BLaER1 treated with 17β-estradiol and CSF1 and Interleukin-3, amounts not matched to agents 10 nM and 100 nM (cell line): ENCODE data around the gene FNTB.
A peak's percentile ranks its signal among the peaks of the same experiment; 100 is the strongest.

Experiments
- H3K27ac ChIP-seq, 11 experiments: shearing (Covaris generic); formaldehyde crosslinking; 2 replicates each; pipeline ENCODE4 v1.8.1; 2022
- H3K27me3 ChIP-seq, 11 experiments: shearing (Covaris generic); formaldehyde crosslinking; 2 replicates each; pipeline ENCODE4 v1.8.1; 2022
- H3K36me3 ChIP-seq, 11 experiments: shearing (Covaris generic); formaldehyde crosslinking; 2 replicates each; pipeline ENCODE4 v1.8.1; 2022
- H3K4me1 ChIP-seq, 10 experiments: shearing (Covaris generic); formaldehyde crosslinking; 2 replicates each; pipeline ENCODE4 v1.8.1; 2022
- H3K4me2 ChIP-seq, 11 experiments: shearing (Covaris generic); formaldehyde crosslinking; 2 replicates each; pipeline ENCODE4 v1.8.1; 2022
- H3K4me3 ChIP-seq, 10 experiments: shearing (Covaris generic); formaldehyde crosslinking; 2 replicates each; pipeline ENCODE4 v1.8.1; 2022
- H3K9ac ChIP-seq, 11 experiments: shearing (Covaris generic); formaldehyde crosslinking; 2 replicates each; pipeline ENCODE4 v1.8.1; 2022
- H3K9me3 ChIP-seq, 11 experiments: shearing (Covaris generic); formaldehyde crosslinking; replicated peaks in 1 of 11; 2 replicates each; pipeline ENCODE4 v1.8.1; 2022
- H4K20me1 ChIP-seq, 11 experiments: shearing (Covaris generic); formaldehyde crosslinking; 2 replicates each; pipeline ENCODE4 v1.8.1; 2022
- Cebpa-rat ChIP-seq, 11 experiments: shearing (Covaris generic); IDR thresholded peaks; 2 replicates each; pipeline ENCODE4 v1.8.1; 2022

FNTB gene

DNA sequence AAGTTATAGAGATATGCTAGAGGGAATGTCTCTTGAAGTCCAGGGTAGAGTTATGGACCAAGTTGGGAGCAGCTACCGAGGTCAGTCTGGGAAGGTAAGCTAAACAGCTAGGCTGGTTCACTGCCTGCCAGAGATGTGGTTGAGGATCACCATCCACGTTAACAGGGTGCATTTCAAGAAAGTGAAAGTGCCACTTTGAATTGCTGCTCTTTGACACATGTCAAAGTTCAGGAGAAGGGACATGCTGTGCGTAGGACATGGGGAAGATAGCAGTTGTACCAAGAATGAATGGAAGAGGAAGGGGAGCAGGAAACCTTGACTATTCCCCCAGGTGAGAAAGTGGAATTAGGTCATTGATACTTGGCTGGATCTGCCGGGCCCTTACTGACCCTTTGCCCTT lies 66.1 kb downstream of the FNTB start:
- peaks cover 0 to 16% (median 0%) of the 10 kb centered on the region in 11 experiments; a peak in 1 of 22 replicates for H4K20me1 ChIP-seq
- H3K4me3 ChIP-seq = no peak overlapping the region
- no peaks in the 10 kb centered on the region for H3K9me3 ChIP-seq
- no peak for TF ChIP-seq Cebpa-rat (IDR thresholded peaks at IDR 0.05)
- H3K27me3 ChIP-seq = no peaks in the 10 kb centered on the region
- H3K36me3 ChIP-seq = peaks cover 9 to 46% (median 28%) of the 10 kb centered on the region in 11 experiments; a peak in 19 of 22 replicates
- peak overlapping the region in 1 of 11 experiments; percentile 99; a peak in 1 of 22 replicates for H3K4me2 ChIP-seq
- H3K9ac ChIP-seq = no peak overlapping the region
- H3K27ac ChIP-seq = 0 out of 22 replicates have a peak overlapping the region, but pooled peaks of 1 of the 11 experiments have one; percentile 17
- peaks cover 29 to 52% (median 47%) of the 10 kb centered on the region in 10 experiments for H3K4me1 ChIP-seq

DNA sequence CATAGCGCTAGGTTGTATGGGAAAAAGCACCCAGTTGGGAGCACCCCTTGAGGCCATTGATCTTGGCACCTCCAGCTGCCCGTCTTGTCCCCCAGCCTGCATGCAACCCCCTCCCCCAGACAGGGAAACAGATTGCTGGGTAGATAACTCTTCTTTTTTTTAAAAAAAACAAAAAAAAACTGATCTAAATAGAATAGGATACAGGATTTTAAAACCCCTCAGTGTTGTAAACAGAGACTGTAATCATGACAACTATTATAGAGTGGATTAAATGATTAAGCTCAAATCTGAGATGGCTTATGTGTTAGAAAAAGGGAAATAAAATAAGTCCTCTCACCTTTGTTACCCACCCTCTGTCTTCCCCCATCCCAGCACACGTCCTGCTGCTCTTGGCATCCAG lies 66.8 kb downstream of the FNTB start:
- H3K4me2 ChIP-seq = peak overlapping the region in 6 of 11 experiments; percentile 66 to 99 (median 88); a peak in 5 of 22 replicates
- H3K27me3 ChIP-seq = no peaks in the 10 kb centered on the region
- peaks cover 7 to 44% (median 24%) of the 10 kb centered on the region in 11 experiments; a peak in 21 of 22 replicates for H3K36me3 ChIP-seq
- H3K9me3 ChIP-seq = no peaks in the 10 kb centered on the region
- no peak for TF ChIP-seq Cebpa-rat (IDR thresholded peaks at IDR 0.05)
- H3K27ac ChIP-seq = peak overlapping the region in 6 of 11 experiments; percentile 47 to 68 (median 54); a peak in 7 of 22 replicates
- no peak overlapping the region for H3K9ac ChIP-seq
- H3K4me1 ChIP-seq = peaks cover 23 to 48% (median 42%) of the 10 kb centered on the region in 10 experiments
- no peak overlapping the region for H3K4me3 ChIP-seq
- peaks cover 0 to 16% (median 0%) of the 10 kb centered on the region in 11 experiments; a peak in 1 of 22 replicates for H4K20me1 ChIP-seq

DNA sequence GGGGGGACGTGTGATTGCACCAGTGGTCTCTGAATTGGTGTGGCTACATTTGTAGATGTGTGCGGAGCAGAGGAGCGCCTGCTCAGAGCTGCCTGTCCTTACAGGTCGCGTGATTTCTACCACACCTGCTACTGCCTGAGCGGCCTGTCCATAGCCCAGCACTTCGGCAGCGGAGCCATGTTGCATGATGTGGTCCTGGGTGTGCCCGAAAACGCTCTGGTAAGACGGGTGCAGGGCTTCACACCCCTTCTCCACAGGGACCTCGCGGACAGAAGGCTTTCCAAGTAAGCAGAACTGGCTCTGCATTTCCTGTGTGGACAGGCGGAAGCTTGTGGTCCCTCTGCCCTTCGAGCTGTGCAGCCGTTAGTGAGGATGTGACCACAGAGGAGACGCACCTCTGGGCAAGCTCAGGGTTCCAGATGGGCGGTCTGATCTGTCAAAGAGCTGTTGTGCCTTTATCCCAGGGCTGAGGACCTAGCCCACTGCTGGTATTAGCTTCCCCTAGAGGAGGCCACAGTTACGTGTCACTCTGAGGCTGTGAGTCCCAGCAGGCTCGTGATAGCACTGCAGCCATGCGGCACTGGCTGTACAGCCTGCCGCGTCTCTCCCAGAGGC lies 67.9 kb downstream of the FNTB start:
- H3K4me2 ChIP-seq = peak overlapping the region; percentile 66 to 99 (median 88)
- no peaks in the 10 kb centered on the region for H3K27me3 ChIP-seq
- no peak for TF ChIP-seq Cebpa-rat (IDR thresholded peaks at IDR 0.05)
- peak overlapping the region in 10 of 11 experiments; percentile 7 to 68 (median 54); a peak in 16 of 22 replicates for H3K27ac ChIP-seq
- H3K36me3 ChIP-seq = peaks cover 10 to 48% (median 31%) of the 10 kb centered on the region in 11 experiments
- H4K20me1 ChIP-seq = peaks cover 0 to 16% (median 0%) of the 10 kb centered on the region in 11 experiments; a peak in 1 of 22 replicates
- H3K4me1 ChIP-seq = peaks cover 22 to 48% (median 42%) of the 10 kb centered on the region in 10 experiments
- peak overlapping the region in 6 of 10 experiments; percentile 6 to 51 (median 23); a peak in 5 of 20 replicates for H3K4me3 ChIP-seq
- peak overlapping the region in 9 of 11 experiments; percentile 29 to 58 (median 50); a peak in 15 of 22 replicates for H3K9ac ChIP-seq
- no peaks in the 10 kb centered on the region for H3K9me3 ChIP-seq

DNA sequence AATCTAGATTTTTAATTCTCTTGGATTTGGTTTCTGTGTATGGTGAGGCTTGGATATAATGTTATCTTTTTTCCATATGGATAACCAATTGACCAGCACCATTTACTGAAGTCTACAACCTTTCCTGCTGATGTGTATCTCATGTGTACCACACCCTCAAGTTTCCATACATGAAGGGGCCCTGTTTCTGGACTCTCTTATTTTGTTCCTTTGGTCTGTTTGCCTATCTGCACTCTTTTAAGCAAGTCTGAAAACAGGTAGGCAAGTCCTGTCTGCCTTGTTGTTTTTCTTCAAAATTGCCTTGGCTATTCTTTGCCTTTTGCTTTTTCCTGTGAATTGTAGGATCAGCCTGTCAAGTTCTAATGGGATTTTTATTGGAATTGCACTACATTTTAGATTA lies 71.0 kb downstream of the FNTB start:
- Histone ChIP-seq H3K27ac (no peak overlapping the region), H3K4me3 (no peak overlapping the region), H3K4me2 (no peak overlapping the region), H3K36me3 (peaks cover 37 to 69% (median 59%) of the 10 kb centered on the region in 11 experiments), H3K9me3 (no peaks in the 10 kb centered on the region), H4K20me1 (peaks cover 0 to 20% (median 0%) of the 10 kb centered on the region in 11 experiments; a peak in 3 of 22 replicates), H3K4me1 (peaks cover 22 to 48% (median 42%) of the 10 kb centered on the region in 10 experiments), H3K9ac (no peak overlapping the region), H3K27me3 (no peaks in the 10 kb centered on the region)
- TF ChIP-seq Cebpa-rat (IDR thresholded peaks at IDR 0.05) = no peak

DNA sequence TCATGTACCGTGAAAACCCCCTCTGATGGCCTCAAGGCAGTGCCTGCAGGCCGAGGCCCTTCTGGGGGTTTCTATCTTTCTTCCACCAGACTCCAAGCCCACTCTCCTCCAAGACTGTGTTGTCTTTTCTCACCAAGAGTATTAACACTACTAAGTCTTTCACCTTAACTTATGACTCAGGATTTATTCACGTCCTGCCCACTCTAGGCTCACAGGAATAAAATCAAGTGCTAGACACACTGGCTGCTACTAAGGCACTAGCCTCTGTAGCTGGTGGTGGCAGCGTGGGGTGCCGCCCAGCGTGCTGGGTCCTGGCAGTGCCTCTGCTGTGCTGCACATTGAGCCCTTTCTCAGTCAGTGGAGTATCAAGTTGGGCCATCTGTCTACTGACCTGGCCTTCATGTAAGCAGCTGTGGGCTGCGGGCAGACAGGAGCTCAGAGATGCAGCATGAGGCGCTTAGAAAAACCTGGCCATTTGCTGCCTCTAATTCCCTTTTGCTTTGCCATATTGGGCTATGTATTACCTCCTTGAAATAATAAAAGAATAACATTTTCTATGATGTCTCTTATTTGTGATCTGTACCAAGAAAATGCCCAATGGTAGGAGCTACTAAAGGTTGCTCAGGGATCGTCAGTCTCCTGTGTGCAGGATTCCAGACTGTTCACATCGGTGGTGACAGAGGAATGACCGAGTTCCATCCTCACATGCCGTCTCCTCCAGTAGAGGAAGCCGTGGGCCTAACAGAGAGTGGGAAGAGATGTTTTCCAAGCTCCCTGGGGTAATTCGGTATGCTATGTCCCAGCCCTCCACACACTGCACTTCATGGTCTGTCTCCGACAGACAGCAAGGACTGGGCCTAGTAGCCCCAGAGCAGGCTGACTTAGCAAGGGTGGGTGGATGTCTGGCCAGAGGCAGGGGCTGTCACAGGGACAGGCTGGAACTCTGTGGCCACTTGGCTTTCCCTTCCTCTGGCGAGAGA lies 75.7 kb downstream of the FNTB start:
- Histone ChIP-seq H3K9me3 (no peaks in the 10 kb centered on the region), H3K4me3 (no peak overlapping the region), H3K4me2 (no peak overlapping the region), H3K9ac (no peak overlapping the region), H3K36me3 (peaks cover 83 to 100% (median 92%) of the 10 kb centered on the region in 11 experiments), H3K27ac (no peak overlapping the region), H4K20me1 (peaks cover 0 to 9% (median 2%) of the 10 kb centered on the region in 11 experiments; a peak in 5 of 22 replicates), H3K4me1 (peaks cover 0 to 1% (median 0%) of the 10 kb centered on the region in 10 experiments; a peak in 1 of 20 replicates), H3K27me3 (no peaks in the 10 kb centered on the region)
- TF ChIP-seq Cebpa-rat (IDR thresholded peaks at IDR 0.05) = no peak

DNA sequence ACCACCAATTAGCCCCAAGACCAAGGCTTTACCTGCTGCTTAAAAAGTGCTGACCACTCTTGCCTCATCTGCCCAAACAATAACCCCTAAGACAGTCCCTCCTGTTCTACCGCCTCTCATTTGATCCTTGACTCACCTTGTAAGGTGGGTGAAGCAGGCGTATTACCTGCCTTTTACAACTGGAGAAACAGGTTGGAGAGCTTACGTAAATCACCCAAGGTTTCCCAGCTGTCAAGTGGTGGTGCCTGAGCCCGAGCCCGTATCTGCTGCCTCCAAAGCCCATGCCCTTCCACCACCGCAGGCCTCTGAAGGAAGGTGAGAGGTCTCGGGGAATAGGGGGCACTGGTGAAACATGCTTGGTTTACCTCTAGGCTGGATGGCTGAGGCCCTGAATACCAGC lies 79.0 kb downstream of the FNTB start:
- Histone ChIP-seq H3K9ac (no peak overlapping the region), H3K4me3 (no peak overlapping the region), H3K27me3 (no peaks in the 10 kb centered on the region), H3K4me1 (peaks cover 0 to 4% (median 0%) of the 10 kb centered on the region in 10 experiments; a peak in 3 of 20 replicates), H3K27ac (no peak overlapping the region), H4K20me1 (peaks cover 0 to 28% (median 9%) of the 10 kb centered on the region in 11 experiments; a peak in 13 of 22 replicates), H3K36me3 (peaks cover 87 to 99% (median 92%) of the 10 kb centered on the region in 11 experiments), H3K9me3 (no peaks in the 10 kb centered on the region), H3K4me2 (no peak overlapping the region)
- TF ChIP-seq Cebpa-rat (IDR thresholded peaks at IDR 0.05) = no peak

DNA sequence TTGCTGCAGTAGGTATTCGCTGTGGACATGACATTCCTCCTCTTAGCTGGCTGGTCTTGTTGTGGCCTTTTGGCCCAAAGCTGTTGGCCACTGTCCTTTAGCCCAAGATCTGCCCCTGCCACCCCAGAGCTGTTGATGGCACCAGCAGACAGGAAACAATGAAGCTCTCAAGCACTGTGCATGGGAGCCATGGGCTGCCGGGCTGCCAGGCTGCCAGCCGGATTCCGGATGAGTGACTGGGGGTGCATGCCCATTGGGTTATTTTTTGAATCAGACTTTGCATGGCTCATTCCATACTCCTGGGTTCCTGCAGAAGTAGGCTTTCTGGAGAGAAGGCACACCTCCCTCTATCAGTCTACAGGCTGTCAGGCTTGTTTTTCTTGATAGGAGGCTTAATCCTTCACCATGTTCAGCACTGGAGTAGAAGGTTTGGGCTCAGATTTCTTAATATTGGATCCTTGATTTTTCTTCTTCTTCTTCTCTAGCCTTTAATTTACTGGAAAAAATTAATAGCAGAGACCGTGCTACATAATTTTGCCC lies 83.2 kb downstream of the FNTB start:
- H3K4me1 ChIP-seq = peaks cover 10 to 46% (median 25%) of the 10 kb centered on the region in 10 experiments
- H3K27me3 ChIP-seq = no peaks in the 10 kb centered on the region
- TF ChIP-seq Cebpa-rat (IDR thresholded peaks at IDR 0.05) = no peak
- H3K27ac ChIP-seq = no peak overlapping the region
- H3K4me2 ChIP-seq = no peak overlapping the region
- peaks cover 66 to 99% (median 80%) of the 10 kb centered on the region in 11 experiments for H3K36me3 ChIP-seq
- no peaks in the 10 kb centered on the region for H3K9me3 ChIP-seq
- H4K20me1 ChIP-seq = peaks cover 0 to 60% (median 30%) of the 10 kb centered on the region in 11 experiments; a peak in 15 of 22 replicates
- H3K4me3 ChIP-seq = no peak overlapping the region
- H3K9ac ChIP-seq = no peak overlapping the region

DNA sequence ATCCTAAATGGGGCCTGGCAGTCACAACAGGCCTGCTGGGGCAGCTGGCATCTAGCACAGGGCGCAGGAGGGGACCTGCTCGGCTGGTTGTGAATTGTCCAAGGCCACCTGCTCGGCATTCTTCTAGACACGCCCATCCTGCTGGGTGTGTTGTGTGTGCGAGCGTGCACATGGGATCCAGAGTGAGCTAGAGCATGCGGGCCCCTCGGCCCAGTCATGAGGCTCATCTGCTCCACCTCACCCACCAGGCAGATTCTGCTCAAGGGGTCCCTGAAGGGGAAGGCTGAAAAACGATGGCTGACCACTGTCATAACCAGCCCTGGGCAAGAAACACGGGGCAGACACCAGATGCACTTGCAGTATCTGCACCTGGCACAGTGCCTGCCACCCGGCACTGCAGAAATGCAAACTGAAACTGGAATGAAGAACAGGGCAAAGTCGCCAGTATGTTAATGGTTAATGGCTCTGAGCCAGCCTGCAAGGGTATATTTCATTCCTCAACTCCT lies 83.8 kb downstream of the FNTB start:
- no peaks in the 10 kb centered on the region for H3K27me3 ChIP-seq
- H3K9ac ChIP-seq = no peak overlapping the region
- peaks cover 0 to 66% (median 36%) of the 10 kb centered on the region in 11 experiments; a peak in 15 of 22 replicates for H4K20me1 ChIP-seq
- H3K27ac ChIP-seq = no peak overlapping the region
- H3K36me3 ChIP-seq = peaks cover 60 to 99% (median 80%) of the 10 kb centered on the region in 11 experiments
- TF ChIP-seq Cebpa-rat (IDR thresholded peaks at IDR 0.05) = no peak
- H3K4me2 ChIP-seq = 0 out of 22 replicates have a peak overlapping the region, but pooled peaks of 1 of the 11 experiments have one; percentile 28
- H3K4me3 ChIP-seq = no peak overlapping the region
- no peaks in the 10 kb centered on the region for H3K9me3 ChIP-seq
- peaks cover 16 to 52% (median 31%) of the 10 kb centered on the region in 10 experiments for H3K4me1 ChIP-seq
